Measurements from ENCODE around the gene CCND1.
"Not testable (repeated sequence)": the region's sequence is repeated elsewhere in the genome, so short reads cannot be mapped to it uniquely, and the experiment has no call there.

CCND1 gene

GRCh38 chr11:69618237-69618636 lies 22.7 kb upstream of the CCND1 start:
- DNase-seq, result no peak

DNA sequence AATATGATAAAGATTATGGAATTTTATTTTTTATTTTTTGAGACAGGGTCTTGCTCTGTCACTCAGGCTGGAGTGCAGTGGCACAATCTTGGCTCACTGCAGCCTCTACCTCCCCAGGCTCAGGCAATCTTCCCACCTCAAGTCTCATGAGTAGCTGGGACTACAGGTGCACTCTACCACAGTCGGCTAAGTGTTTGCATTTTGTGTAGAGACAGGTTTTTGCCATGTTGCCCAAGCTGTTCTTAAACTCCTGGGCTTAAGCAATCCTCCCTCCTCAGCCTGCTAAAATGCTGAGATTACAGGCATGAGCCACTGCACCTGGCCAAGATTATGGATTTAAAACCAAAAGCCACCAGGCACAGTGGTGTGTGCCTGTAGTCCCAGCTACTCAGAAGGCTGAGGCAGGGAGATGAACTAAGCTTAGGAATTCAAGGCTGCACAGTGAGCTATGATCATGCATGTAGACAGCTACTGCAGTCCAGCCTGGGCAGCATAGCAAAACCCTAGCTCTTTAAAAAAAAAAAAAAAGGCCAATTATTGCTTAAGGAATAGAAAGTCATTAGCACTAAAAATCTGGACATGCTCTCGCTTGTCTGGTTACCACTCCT lies 20.2 kb upstream of the CCND1 start:
- no peak for DNase-seq

- not testable (repeated sequence) for DNase-seq
These were observed 18.8 kb upstream of the CCND1 start for GRCh38 chr11:69622097-69622681.

GRCh38 chr11:69624293-69624692 lies 16.7 kb upstream of the CCND1 start:
- no peak for DNase-seq

- DNase-seq, result no peak
These were observed 15.5 kb upstream of the CCND1 start for GRCh38 chr11:69625476-69625875.

GRCh38 chr11:69627551-69627950 lies 13.4 kb upstream of the CCND1 start:
- DNase-seq, result no peak

GRCh38 chr11:69630017-69630416 lies 10.9 kb upstream of the CCND1 start:
- no peak for DNase-seq

DNA sequence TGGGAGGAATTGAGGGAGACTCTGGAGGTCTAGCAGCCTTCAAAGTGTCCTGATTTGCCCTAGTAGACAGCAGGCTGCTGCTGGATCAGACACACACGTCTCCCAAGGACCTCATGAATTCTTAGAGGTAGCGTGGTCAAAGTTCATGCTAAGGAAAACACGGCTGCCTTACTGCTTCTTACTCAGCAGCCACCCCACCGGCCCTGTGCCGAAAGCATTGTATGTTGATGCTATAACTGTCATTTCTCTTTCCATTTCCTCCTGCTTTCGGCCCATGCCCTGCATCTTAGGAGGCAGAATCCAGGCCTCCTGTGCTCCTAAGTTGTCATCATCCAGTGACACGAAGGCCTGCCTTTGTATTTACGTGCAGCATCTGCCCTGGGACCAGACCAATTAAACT lies 10.5 kb upstream of the CCND1 start:
- DNase-seq, result no peak

GRCh38 chr11:69632900-69633299 lies 8.1 kb upstream of the CCND1 start:
- DNase-seq, result no peak

DNA sequence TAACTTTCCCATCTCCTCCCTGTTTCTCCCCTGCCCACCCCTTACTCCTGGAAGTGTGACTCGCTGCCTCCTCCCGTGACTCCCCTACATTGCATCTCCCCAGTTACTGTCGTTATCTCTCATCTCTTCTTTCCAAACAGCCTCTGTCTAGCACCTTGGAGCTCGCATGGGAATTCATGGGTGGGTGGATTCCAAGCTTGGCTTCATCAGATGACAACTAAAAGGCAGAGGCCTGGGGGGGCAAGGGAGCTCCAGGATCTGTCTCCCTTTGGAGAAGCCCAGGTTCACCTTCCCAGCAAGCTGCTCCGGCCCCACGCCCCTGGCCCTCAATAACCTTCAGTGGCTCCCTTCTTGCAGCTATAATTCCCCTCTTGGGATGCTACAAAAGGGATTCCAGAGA lies 6.9 kb upstream of the CCND1 start:
- no peak for DNase-seq

DNA sequence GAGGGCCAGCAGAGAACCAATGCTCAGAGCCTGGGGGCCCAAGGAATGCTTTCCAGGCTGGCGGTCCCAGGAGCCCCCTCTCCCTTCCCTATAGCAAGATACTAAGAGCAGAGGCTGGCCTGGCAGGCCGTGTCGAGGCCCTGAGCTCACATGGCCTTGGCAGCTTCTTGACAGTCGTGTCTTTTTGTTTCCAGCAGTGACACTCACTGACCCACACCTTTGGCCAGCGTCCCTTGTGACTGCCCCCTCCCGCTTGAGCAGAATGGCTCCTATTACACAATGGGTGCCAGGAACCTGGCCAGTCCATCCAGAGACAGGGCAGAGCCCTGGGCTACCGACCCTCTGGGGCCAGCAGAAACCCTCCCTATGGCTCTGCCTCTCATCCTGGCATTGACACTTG lies 6.4 kb upstream of the CCND1 start:
- DNase-seq, result no peak

DNA sequence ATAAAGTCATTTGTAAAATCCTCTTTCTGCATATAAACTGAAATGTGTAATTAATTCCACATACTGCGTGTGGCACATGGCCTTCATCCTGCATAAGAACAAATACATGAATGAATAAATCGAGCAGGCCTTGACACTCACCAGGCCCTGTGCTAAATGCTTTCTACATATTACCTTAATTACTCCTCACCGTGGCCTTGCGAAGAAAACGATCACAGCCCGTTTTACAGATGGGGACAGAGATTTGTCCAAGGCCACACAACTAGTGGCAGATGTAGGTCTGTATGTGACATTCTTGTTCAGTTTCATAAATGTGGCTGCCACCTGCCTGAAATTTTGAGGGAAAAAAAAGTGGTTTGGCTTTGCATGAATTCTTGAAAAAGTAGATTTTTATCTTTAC lies 5.8 kb upstream of the CCND1 start:
- DNase-seq, result no peak

GRCh38 chr11:69635804-69636511 lies 5.0 kb upstream of the CCND1 start:
- no peak for DNase-seq

DNA sequence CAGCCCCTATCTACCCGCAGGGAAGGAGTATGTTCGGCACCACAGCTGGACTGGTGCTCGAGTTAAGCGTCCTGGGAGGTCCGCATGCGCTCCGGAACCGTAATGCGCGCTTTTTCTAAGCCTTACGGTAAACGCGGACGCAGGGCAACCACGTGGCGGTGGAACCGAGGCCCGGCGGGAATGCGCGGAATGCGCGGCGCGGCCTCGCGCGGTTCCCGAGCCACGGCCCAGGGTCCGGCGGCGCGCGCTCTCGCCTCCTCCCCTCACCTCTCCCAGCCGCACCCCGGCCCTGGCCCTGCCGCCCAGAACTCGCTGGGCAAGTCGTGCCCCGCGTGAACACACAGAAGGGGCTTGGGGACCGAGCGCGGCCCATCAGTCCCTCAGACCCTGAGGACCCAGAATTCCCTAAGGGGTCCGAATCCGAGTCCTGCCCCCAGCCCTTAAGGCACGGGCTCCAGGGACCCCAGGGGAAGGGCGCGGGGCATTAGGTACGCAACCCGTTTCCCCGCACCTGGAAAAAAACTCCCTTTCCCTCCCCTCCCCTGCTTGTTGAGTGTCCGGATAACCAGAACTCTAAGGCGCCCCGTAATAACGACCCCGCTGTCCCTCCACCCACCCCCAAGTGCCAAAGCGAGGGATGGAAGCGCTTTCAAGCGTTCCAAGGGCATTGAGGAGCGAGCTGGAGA lies 4.3 kb upstream of the CCND1 start:
- DNase-seq, result peak; percentile 95

GRCh38 chr11:69637198-69637940 lies 3.6 kb upstream of the CCND1 start:
- DNase-seq, result no peak

DNA sequence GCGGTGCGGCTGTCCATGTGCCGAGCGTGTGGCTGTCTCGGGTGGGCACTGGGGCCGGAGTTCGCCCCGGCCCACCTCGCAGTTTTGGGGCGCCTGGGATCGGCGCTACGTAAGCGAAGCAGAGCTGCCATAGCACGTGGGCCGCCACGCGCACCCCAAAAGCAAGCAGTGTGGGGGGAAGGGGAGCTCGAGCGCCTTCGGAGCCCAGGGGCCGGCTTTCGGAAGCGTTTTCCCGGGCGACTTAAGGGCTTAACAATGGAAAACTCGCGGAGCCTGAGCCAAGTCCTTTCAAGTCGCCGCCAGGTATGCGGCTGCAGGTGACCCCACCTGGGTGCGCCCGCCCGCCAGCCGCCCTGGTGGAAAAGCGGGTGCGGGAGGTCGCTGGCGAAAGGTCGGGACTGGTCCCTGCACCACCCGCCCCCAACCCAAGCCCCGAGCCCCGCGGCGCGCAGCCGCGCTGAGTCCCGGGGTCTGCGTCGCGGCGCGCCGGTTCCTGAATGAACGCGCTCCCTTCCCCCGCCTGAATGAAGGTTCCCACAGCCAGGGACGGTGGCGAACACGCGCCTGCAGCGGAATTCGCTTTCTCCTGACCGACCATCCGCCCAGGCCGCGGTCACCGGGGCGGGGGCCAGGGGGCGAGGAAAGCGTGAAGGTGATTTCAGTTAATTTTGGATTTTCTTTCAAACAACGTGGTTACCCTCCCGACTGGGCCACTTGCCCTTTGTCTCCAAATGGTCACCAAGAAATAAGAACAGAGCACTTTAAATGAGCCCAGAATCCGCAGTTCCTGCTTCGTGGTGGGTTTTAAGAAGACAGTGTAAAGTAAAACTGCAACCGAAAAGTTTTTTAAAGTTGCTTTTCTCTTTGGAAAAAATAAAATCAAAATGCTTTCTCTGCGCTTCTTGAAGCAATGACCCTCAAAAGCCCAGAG lies 2.8 kb upstream of the CCND1 start:
- peak; percentile 79 for DNase-seq

GRCh38 chr11:69638941-69639681 lies 1.8 kb upstream of the CCND1 start:
- peak; percentile 98 for DNase-seq

DNA sequence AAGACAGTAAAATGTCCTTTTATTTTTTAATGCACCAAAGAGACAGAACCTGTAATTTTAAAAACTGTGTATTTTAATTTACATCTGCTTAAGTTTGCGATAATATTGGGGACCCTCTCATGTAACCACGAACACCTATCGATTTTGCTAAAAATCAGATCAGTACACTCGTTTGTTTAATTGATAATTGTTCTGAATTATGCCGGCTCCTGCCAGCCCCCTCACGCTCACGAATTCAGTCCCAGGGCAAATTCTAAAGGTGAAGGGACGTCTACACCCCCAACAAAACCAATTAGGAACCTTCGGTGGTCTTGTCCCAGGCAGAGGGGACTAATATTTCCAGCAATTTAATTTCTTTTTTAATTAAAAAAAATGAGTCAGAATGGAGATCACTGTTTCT lies 1.1 kb upstream of the CCND1 start:
- no peak for DNase-seq

DNA sequence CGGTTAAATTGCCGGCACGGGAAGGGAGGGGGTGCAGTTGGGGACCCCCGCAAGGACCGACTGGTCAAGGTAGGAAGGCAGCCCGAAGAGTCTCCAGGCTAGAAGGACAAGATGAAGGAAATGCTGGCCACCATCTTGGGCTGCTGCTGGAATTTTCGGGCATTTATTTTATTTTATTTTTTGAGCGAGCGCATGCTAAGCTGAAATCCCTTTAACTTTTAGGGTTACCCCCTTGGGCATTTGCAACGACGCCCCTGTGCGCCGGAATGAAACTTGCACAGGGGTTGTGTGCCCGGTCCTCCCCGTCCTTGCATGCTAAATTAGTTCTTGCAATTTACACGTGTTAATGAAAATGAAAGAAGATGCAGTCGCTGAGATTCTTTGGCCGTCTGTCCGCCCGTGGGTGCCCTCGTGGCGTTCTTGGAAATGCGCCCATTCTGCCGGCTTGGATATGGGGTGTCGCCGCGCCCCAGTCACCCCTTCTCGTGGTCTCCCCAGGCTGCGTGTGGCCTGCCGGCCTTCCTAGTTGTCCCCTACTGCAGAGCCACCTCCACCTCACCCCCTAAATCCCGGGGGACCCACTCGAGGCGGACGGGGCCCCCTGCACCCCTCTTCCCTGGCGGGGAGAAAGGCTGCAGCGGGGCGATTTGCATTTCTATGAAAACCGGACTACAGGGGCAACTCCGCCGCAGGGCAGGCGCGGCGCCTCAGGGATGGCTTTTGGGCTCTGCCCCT lies 529 bp upstream of the CCND1 start:
- DNase-seq, result peak; percentile 51

All from EL (cell line).